ENCODE measurements around the gene ZNF768.

ZNF768 gene

DNA sequence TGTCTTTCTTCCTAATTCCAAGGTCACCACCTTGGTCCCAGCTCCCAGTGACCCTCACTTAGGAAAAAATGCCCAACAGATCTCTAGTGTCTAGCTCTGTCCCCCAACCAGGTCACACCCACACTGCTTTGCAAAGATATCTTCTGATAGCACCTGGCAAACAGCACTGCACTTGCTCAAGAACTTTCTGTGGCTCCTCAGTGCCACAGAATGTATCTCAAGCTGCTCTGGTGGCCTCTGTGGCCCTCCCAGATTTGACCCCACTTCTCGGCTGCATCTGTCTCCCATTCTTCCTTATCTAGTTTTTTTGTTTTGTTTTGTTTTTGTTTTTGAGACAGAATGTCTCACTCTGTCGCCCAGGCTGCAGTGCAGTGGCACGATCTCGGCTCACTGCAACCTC, 40.2 kb upstream of the ZNF768 start:
- TF ChIP-seq, protein P1, sequence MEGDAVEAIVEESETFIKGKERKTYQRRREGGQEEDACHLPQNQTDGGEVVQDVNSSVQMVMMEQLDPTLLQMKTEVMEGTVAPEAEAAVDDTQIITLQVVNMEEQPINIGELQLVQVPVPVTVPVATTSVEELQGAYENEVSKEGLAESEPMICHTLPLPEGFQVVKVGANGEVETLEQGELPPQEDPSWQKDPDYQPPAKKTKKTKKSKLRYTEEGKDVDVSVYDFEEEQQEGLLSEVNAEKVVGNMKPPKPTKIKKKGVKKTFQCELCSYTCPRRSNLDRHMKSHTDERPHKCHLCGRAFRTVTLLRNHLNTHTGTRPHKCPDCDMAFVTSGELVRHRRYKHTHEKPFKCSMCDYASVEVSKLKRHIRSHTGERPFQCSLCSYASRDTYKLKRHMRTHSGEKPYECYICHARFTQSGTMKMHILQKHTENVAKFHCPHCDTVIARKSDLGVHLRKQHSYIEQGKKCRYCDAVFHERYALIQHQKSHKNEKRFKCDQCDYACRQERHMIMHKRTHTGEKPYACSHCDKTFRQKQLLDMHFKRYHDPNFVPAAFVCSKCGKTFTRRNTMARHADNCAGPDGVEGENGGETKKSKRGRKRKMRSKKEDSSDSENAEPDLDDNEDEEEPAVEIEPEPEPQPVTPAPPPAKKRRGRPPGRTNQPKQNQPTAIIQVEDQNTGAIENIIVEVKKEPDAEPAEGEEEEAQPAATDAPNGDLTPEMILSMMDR (conservative IDR thresholded peaks at IDR 0.05; ENCODE audit: low read depth, low read length) = no peak

DNA sequence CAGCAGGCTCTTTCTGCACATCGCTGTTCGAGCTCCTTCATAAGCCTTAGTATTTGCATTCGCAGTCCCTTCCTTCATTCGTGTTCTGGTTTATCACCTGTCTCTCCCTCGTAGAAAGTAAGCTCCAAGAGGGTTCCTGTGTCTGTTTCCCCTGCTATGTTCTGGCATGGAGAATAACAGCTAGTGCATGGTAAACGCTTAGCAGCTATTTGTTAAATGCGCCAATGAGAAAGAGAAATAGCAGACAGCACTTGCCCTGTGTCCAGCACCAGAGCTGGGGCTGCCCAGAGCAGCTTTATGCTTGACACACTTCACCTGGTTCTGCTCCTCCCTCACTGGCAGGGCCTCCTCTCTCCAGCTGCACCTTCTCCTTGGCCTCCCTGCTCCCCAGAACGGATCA, 39.6 kb upstream of the ZNF768 start:
- no peak overlapping the region for H3K4me2 ChIP-seq
- TF ChIP-seq, protein P1 (conservative IDR thresholded peaks at IDR 0.05; ENCODE audit: low read depth, low read length) = no peak
- H2AFZ ChIP-seq (ENCODE audit: low read depth) = no peak overlapping the region

More for the DNA sequence above, 40.2 kb upstream of the ZNF768 start:
- H3K27ac ChIP-seq = peak overlapping the region; percentile 77
- H2AFZ ChIP-seq (ENCODE audit: low read depth) = no peak overlapping the region
- H3K9ac ChIP-seq = peak overlapping the region; percentile 18; the same call in 1 of the 2 replicates
- no peaks in the 10 kb centered on the region for H3K27me3 ChIP-seq (ENCODE audit: insufficient read depth, low read depth)
- H3K36me3 ChIP-seq (ENCODE audit: insufficient read depth) = no peaks in the 10 kb centered on the region
- no peaks in the 10 kb centered on the region for H3K79me2 ChIP-seq (ENCODE audit: insufficient read depth, low read depth)
- H3K4me2 ChIP-seq = peak overlapping the region; percentile 62; the same call in 1 of the 2 replicates
- no peaks in the 10 kb centered on the region for H4K20me1 ChIP-seq (ENCODE audit: insufficient read depth)
- peaks cover 42% of the 10 kb centered on the region for H3K4me1 ChIP-seq (ENCODE audit: low read depth, poor library complexity, severe bottlenecking)
- H3K4me3 ChIP-seq (IDR thresholded peaks at IDR 0.05; ENCODE audit: insufficient read depth, low read depth, low read length) = no peak overlapping the region

DNA sequence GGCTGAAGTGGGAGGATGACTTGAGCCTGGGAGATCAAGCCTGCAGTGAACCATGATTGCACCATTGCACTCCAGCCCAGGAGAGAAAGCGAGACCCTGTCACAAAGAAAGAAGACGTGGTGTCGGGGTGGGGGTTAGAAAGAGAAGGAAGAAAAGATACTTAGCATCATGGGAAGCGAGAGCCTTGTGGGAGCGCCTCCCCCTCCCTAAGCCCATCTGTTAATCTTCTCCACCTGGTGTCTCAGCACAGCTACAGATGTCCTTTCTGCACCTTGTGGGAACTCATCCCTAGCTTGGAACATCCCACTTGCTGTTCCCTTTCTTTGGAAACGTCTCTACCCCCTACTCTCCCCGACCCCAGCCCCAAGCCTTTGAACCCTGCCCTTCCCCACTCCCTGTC, 39.2 kb upstream of the ZNF768 start:
- Histone ChIP-seq H3K9ac (no peak overlapping the region), H3K27ac (no peak overlapping the region), H3K36me3 (ENCODE audit: insufficient read depth) (no peaks in the 10 kb centered on the region), H3K4me1 (ENCODE audit: low read depth, poor library complexity, severe bottlenecking) (peaks cover 45% of the 10 kb centered on the region), H4K20me1 (ENCODE audit: insufficient read depth) (no peaks in the 10 kb centered on the region), H3K4me3 (IDR thresholded peaks at IDR 0.05; ENCODE audit: insufficient read depth, low read depth, low read length) (no peak overlapping the region), H3K79me2 (ENCODE audit: insufficient read depth, low read depth) (no peaks in the 10 kb centered on the region), H2AFZ (ENCODE audit: low read depth) (no peak overlapping the region), H3K4me2 (no peak overlapping the region), H3K27me3 (ENCODE audit: insufficient read depth, low read depth) (no peaks in the 10 kb centered on the region)
- TF ChIP-seq, protein P1 (conservative IDR thresholded peaks at IDR 0.05; ENCODE audit: low read depth, low read length) = no peak

More for the DNA sequence above, 39.6 kb upstream of the ZNF768 start:
- H4K20me1 ChIP-seq (ENCODE audit: insufficient read depth) = no peaks in the 10 kb centered on the region
- H3K79me2 ChIP-seq (ENCODE audit: insufficient read depth, low read depth) = no peaks in the 10 kb centered on the region
- H3K4me1 ChIP-seq (ENCODE audit: low read depth, poor library complexity, severe bottlenecking) = peaks cover 45% of the 10 kb centered on the region
- no peak overlapping the region for H3K4me3 ChIP-seq (IDR thresholded peaks at IDR 0.05; ENCODE audit: insufficient read depth, low read depth, low read length)
- no peaks in the 10 kb centered on the region for H3K36me3 ChIP-seq (ENCODE audit: insufficient read depth)
- peak overlapping the region; percentile 77; the same call in 1 of the 2 replicates for H3K27ac ChIP-seq
- H3K9ac ChIP-seq = no peak overlapping the region
- no peaks in the 10 kb centered on the region for H3K27me3 ChIP-seq (ENCODE audit: insufficient read depth, low read depth)

DNA sequence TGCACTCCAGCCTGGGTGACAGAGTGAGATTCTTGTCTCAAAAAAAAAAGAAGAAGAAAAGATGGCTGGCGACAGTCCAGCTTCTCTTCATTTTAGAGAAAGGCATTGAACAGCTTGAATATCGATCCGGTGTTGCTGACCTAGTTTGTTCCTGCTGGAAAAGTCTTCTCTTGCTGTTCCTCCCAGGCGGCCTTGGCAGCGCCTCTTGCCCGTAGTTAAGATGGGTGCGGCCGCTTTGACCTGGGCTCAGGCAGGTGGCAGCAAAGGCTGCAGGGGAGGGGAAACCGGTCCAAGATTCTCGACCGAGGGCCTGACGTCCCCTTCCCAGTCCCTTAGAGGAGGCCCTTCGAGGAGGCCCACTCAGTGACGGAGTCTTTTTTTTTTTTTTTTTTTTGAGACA, 35.7 kb upstream of the ZNF768 start:
- peak overlapping the region; percentile 48; the same call in 1 of the 2 replicates for H3K4me2 ChIP-seq
- H3K4me1 ChIP-seq (ENCODE audit: low read depth, poor library complexity, severe bottlenecking) = peaks cover 23% of the 10 kb centered on the region
- H3K9ac ChIP-seq = peak overlapping the region; percentile 56; the same call in 1 of the 2 replicates
- TF ChIP-seq, protein P1 (conservative IDR thresholded peaks at IDR 0.05; ENCODE audit: low read depth, low read length) = no peak
- H3K79me2 ChIP-seq (ENCODE audit: insufficient read depth, low read depth) = peaks cover 4% of the 10 kb centered on the region
- H4K20me1 ChIP-seq (ENCODE audit: insufficient read depth) = no peaks in the 10 kb centered on the region
- peak overlapping the region; percentile 74 for H2AFZ ChIP-seq (ENCODE audit: low read depth)
- no peak overlapping the region for H3K4me3 ChIP-seq (IDR thresholded peaks at IDR 0.05; ENCODE audit: insufficient read depth, low read depth, low read length)
- H3K27ac ChIP-seq = peak overlapping the region; percentile 37; the same call in 1 of the 2 replicates
- no peaks in the 10 kb centered on the region for H3K27me3 ChIP-seq (ENCODE audit: insufficient read depth, low read depth)
- H3K36me3 ChIP-seq (ENCODE audit: insufficient read depth) = no peaks in the 10 kb centered on the region

Measured in KMS-11 (cell line).